ENCODE results near the gene MRPL41.
"Not testable (repeated sequence)": the region's sequence is repeated elsewhere in the genome, so short reads cannot be mapped to it uniquely, and the experiment has no call there.

MRPL41 gene

GRCh38 chr9:137553654-137554053, 2.0 kb downstream of the MRPL41 start:
- DNase-seq = not testable (repeated sequence)

GRCh38 chr9:137554349-137554748, 2.7 kb downstream of the MRPL41 start:
- DNase-seq = no peak

GRCh38 chr9:137555179-137555578, 3.5 kb downstream of the MRPL41 start:
- no peak for DNase-seq

GRCh38 chr9:137556069-137556838, 4.6 kb downstream of the MRPL41 start:
- DNase-seq = no peak

GRCh38 chr9:137558127-137558526, 6.4 kb downstream of the MRPL41 start:
- DNase-seq = no peak

- DNase-seq = no peak
Measured at GRCh38 chr9:137564134-137564533, 12.5 kb downstream of the MRPL41 start.

- DNase-seq = no peak
Measured at GRCh38 chr9:137564817-137565411, 13.2 kb downstream of the MRPL41 start.

GRCh38 chr9:137568445-137568844, 16.8 kb downstream of the MRPL41 start:
- DNase-seq = not testable (repeated sequence)

- no peak for DNase-seq
Measured at GRCh38 chr9:137569609-137570203, 18.0 kb downstream of the MRPL41 start.

GRCh38 chr9:137570566-137570965, 18.9 kb downstream of the MRPL41 start:
- DNase-seq = no peak

GRCh38 chr9:137574192-137574591, 22.5 kb downstream of the MRPL41 start:
- DNase-seq = no peak

GRCh38 chr9:137575364-137575715, 23.7 kb downstream of the MRPL41 start:
- DNase-seq = no peak

- DNase-seq = no peak
Measured at GRCh38 chr9:137575716-137576411, 24.2 kb downstream of the MRPL41 start.

- peak; percentile 89 for DNase-seq
Measured at GRCh38 chr9:137578518-137579258, 27.0 kb downstream of the MRPL41 start, which contains the start of gene DPH7. Gene DPH7, minus strand, starts transcription at chr9:137578925. Its CDS starts 148 bp downstream, at chr9:137578777.

GRCh38 chr9:137579259-137579604, 27.6 kb downstream of the MRPL41 start:
- DNase-seq = no peak

GRCh38 chr9:137580209-137580953, 28.7 kb downstream of the MRPL41 start:
- DNase-seq = no peak

GRCh38 chr9:137580954-137581322, 29.3 kb downstream of the MRPL41 start:
- DNase-seq = no peak

GRCh38 chr9:137581361-137582285, 29.9 kb downstream of the MRPL41 start:
- DNase-seq = no peak

- no peak for DNase-seq
Measured at GRCh38 chr9:137582286-137582860, 30.7 kb downstream of the MRPL41 start.

- DNase-seq = no peak
Measured at GRCh38 chr9:137583347-137583746, 31.7 kb downstream of the MRPL41 start.

- no peak for DNase-seq
Measured at GRCh38 chr9:137583957-137584356, 32.3 kb downstream of the MRPL41 start.

Data from fibroblast of skin of right biceps (primary cell).